HG02588 (cell line): Measurements from ENCODE around the gene ANO2.

Experiments
- ATAC-seq: cut with Tn5 transposase; IDR thresholded peaks from one replicate; pipeline ENCODE4 v1.9.1; 2021; ENCODE audit warnings: mild to moderate bottlenecking, moderate library complexity; ENCODE audit not compliant: unreplicated experiment

Gene ANO2

GRCh38 chr12:5588176-5588575 lies 356.9 kb downstream of the ANO2 start:
- no peak for ATAC-seq

DNA sequence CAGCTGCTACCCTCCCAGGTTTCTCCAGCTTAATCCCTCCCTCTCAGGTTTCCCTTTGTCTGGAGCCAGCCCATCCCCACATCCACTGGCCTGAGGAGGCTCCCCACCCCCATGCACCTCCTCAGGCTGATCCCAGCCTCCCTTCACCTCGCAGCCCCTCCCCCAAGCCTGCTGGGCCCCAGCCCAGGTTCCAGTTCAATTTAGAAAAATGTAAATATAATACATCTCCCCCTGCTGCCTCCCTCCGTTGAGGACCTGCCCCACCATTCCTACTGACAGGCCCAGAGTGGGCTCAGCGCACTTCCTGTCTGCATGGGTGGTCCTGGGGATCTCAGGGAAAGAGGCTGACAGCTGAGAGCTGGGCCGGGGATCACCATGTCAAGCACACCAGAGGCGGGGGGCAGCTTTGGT lies 357.3 kb downstream of the ANO2 start:
- ATAC-seq = no peak

DNA sequence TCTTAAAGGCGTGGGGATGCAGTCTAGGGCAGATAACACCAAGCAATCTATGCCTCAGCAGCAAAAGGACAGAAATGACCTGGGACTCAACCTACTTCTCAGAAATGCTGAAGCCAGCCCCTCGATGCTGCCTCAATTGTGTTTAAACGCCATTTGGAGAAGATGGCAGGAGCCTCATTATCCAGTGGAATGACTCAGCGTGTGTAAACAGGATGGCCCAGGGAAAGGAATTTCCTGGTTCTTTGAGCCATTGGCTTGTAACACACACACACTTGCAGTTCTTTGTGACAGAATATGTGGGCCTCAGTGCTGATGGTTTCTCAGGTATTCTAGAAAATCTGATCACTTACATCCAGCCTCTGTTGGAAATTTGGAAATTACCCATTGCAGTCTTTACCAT lies 358.9 kb downstream of the ANO2 start:
- ATAC-seq = no peak

DNA sequence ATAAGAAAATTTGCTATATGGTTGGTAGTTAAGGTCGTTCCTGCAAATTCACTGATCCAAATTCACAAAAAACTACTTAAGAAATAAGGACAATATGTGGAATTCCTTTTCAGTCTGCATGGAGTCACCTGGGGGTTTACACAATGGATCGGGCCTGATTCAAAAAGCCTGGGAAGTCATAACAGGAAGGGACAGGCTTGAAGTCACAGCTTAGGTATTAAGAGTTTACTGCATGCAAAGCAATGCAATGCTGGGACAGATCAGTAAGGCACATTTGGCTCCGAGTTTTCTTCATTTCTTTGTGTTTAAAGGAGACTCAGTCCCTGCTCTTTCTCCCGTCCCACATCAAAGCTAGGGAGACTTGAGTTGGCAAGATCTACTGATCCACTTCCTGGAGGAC lies 359.9 kb downstream of the ANO2 start:
- ATAC-seq = no peak

GRCh38 chr12:5584412-5585175 lies 360.5 kb downstream of the ANO2 start:
- ATAC-seq = no peak

DNA sequence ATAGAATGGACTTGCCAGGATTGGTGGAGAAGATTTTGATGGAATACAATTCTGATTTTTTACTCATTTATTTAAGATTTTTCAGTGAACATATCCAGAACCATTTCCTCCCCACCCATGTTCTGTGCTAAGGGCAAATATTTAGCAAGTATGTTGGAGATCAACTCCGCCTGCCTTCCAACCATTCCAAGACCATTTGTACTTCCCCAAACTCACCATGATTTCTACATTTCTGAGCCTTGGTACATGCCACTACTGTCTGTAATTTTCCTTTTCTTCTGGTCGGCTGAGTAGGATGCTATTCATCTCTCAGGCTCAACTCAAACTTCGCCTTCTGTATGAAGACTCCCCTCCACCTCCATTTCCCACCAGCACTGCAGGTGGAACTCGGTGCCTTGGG lies 362.5 kb downstream of the ANO2 start:
- ATAC-seq = no peak

- ATAC-seq = no peak
These were observed 363.0 kb downstream of the ANO2 start for GRCh38 chr12:5582018-5582417.

- no peak for ATAC-seq
These were observed 363.4 kb downstream of the ANO2 start for GRCh38 chr12:5581616-5582015.

- no peak for ATAC-seq
These were observed 364.0 kb downstream of the ANO2 start for GRCh38 chr12:5581019-5581418.

DNA sequence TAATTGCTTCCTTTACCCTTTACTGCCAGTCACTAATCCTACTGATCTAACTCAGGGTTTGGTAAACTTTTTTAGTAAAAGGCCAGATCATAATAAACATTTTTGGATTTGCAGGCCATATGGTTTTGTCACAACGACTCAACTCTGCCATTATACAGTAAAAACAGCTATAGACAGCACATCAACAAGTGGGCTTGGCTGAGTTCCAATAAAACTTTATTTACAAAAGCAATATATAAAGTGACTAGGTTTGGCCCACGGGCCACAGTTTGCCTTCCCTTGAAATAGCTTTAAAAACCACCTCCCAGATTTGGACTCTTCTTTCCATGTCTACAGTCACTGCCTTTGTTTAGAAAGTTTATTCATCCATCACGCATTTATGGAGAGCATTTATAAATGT lies 366.3 kb downstream of the ANO2 start:
- no peak for ATAC-seq

GRCh38 chr12:5577741-5578140 lies 367.3 kb downstream of the ANO2 start:
- no peak for ATAC-seq

DNA sequence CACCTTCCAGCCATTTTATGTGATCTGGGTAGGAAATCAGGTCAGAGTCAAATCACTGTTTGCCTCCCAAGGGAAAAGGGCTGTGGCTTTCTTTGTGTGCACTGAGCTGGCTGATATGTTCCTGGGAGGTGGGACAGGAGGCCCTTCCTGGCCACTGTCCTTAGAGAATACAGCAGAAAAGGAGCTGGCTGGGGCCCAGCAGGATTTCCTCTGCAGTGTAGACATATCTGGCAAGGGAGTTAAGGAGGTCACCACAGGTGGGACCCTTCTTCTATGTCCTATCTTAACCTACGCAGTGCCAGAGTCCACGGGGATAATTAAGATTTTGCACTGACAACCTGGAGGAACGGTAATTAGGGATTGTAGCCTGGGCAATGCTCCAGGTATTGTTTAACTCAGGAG lies 367.8 kb downstream of the ANO2 start:
- no peak for ATAC-seq

GRCh38 chr12:5575987-5576386 lies 369.1 kb downstream of the ANO2 start:
- ATAC-seq = no peak

GRCh38 chr12:5575232-5575631 lies 369.8 kb downstream of the ANO2 start:
- ATAC-seq = no peak

DNA sequence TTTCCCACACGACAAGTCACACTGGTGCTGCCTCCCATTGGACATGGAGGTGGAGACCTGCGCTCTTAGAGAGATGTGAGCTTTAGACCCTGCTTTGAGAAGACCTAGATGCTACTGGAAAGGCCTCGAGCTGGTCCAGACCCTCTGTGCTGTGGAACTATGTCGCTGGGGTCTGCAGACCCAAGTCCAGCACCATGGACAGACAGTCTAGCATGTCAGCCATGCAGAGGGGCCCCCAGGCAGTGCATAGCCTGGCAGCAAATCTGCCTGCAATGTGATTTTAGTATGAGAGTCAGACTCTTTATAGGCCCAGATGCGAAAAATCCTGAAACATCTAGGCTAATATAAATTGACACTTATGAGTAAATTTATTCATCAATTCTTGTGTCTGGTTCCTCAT lies 371.7 kb downstream of the ANO2 start:
- ATAC-seq = no peak

GRCh38 chr12:5571115-5571514 lies 373.9 kb downstream of the ANO2 start:
- ATAC-seq = no peak

DNA sequence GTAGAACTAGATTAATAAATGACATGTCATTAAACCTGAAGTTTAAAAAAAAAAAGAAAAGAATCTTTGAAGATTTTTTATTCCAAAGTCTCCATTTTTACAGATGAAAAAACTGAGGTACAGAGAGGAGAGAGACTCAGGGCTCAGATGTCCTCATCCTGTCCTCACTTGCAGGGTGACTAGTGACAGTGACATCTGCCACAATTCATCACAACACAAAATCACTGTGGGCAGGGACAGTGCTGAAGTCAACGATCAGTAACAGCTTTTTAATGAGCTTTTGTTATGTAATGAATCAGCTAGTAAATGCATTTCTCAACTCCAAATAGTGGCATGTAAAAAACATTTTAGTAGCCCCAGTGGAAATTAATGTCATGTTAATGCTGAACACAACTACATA lies 374.6 kb downstream of the ANO2 start:
- ATAC-seq = no peak

GRCh38 chr12:5568325-5568981 lies 376.6 kb downstream of the ANO2 start:
- no peak for ATAC-seq

GRCh38 chr12:5567016-5567725 lies 377.9 kb downstream of the ANO2 start:
- no peak for ATAC-seq

- no peak for ATAC-seq
These were observed 379.0 kb downstream of the ANO2 start for GRCh38 chr12:5565933-5566599.

DNA sequence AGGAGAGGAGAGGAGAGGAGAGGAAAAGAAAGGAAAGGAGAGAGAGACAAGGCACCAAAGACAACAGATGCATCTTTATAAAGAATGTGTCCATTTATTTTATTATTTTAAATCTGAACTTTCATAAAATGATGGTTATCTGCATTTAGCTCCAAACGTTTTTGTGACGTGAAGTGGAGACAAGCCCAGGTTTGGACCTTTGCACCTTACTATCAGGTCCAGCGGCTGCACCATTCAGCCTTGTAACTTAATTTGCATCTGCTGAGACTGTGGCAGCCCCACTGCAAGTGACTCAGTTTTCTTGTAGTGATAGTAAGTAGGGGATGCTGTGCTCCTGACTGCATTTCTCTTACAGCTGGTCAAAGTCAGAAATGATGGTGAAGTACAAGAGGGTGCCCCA lies 382.5 kb downstream of the ANO2 start:
- ATAC-seq = no peak

- no peak for ATAC-seq
These were observed 383.2 kb downstream of the ANO2 start for GRCh38 chr12:5561846-5562245.
